ENCODE results near the gene PRKN. TPM values are rescaled to one million over a fixed set of nuclear protein-coding genes. Genes with fewer than 3 reads are reported as not detected.

Gene PRKN
- total RNA-seq, 1 experiment from 2014 or later: not detected

DNA sequence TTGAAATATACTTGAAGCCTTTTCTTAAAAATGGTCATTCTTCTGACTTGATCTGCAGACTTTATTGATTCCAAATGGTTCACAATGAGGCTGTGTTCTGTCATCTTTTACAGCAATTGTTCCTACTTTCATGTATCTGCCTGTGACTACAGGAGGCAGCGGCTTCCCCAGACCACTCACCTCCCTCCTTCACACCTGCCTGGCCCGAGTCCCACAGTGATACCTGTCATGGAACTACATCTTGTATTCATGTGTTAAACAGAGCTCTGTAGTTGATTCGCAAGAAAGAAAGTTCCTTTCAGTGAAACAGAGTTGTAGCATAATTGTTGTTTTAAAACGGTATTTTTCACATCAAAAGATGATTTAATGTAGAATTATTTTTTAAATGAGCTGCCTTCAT lies 780.2 kb downstream of the PRKN start:
- intact Hi-C loops (cut with micrococcal nuclease; ENCODE audit: unreplicated experiment): no loop called here
- H3K27ac ChIP-seq: no peak overlapping the region
- H3K4me2 ChIP-seq: no peak overlapping the region
- H3K4me3 ChIP-seq: no peak overlapping the region
- DNase-seq: no peak
- H3K36me3 ChIP-seq (ENCODE audit: low read depth): no peaks in the 10 kb centered on the region
- peaks cover 11% of the 10 kb centered on the region; the same call in 1 of the 2 replicates for H3K27me3 ChIP-seq (ENCODE audit: insufficient read depth, low read depth)
- no peaks in the 10 kb centered on the region for H3K9me3 ChIP-seq (ENCODE audit: insufficient read depth, low read depth)
- no peak overlapping the region for H2AFZ ChIP-seq
- H3K79me2 ChIP-seq (ENCODE audit: low read depth): no peaks in the 10 kb centered on the region
- H3K9me2 ChIP-seq (ENCODE audit: insufficient read depth): no peaks in the 10 kb centered on the region
- POLR2A ChIA-PET (ENCODE audit: unreplicated experiment): no interaction called here
- no TSS peak for BruUV-seq (replicated peaks)
- TF ChIP-seq EZH2 (IDR thresholded peaks at IDR 0.05; ENCODE audit: low read depth): no peak
- TF ChIP-seq, protein P1, sequence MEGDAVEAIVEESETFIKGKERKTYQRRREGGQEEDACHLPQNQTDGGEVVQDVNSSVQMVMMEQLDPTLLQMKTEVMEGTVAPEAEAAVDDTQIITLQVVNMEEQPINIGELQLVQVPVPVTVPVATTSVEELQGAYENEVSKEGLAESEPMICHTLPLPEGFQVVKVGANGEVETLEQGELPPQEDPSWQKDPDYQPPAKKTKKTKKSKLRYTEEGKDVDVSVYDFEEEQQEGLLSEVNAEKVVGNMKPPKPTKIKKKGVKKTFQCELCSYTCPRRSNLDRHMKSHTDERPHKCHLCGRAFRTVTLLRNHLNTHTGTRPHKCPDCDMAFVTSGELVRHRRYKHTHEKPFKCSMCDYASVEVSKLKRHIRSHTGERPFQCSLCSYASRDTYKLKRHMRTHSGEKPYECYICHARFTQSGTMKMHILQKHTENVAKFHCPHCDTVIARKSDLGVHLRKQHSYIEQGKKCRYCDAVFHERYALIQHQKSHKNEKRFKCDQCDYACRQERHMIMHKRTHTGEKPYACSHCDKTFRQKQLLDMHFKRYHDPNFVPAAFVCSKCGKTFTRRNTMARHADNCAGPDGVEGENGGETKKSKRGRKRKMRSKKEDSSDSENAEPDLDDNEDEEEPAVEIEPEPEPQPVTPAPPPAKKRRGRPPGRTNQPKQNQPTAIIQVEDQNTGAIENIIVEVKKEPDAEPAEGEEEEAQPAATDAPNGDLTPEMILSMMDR (conservative IDR thresholded peaks at IDR 0.05): no peak
- no peaks in the 10 kb centered on the region for H3K4me1 ChIP-seq (replicated peaks; ENCODE audit: insufficient read depth)
- no peaks in the 10 kb centered on the region for H3F3A ChIP-seq (ENCODE audit: insufficient read depth, low read depth)
- H4K20me1 ChIP-seq (ENCODE audit: insufficient read depth): no peaks in the 10 kb centered on the region
- CTCF ChIA-PET: no interaction called here

DNA sequence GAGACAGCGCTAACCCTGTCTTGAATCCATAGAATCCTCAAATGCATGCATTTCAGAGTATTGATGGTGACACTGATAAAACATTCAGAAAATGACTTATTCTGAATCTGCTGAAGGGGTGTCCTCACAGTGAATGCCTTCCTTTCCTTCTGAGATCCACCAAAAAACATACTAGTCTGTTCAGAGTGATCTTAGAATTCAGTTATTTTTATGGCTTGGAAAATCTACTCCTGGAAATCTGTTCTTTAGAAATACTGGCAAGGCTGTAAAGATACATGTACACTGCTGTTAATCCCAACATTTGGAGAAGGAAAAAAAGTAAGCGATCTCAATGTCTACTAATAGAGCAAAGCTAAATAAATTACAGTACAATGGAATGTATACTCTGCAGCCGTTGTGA lies 781.1 kb downstream of the PRKN start:
- H3K9me3 ChIP-seq (ENCODE audit: insufficient read depth, low read depth): no peaks in the 10 kb centered on the region
- H3K4me1 ChIP-seq (replicated peaks; ENCODE audit: insufficient read depth): no peaks in the 10 kb centered on the region
- H3F3A ChIP-seq (ENCODE audit: insufficient read depth, low read depth): no peaks in the 10 kb centered on the region
- H3K9me2 ChIP-seq (ENCODE audit: insufficient read depth): no peaks in the 10 kb centered on the region
- H3K27ac ChIP-seq: no peak overlapping the region
- H3K79me2 ChIP-seq (ENCODE audit: low read depth): no peaks in the 10 kb centered on the region
- no peak overlapping the region for H3K4me3 ChIP-seq
- POLR2A ChIA-PET (ENCODE audit: unreplicated experiment): no interaction called here
- H2AFZ ChIP-seq: no peak overlapping the region
- H3K4me2 ChIP-seq: no peak overlapping the region
- CTCF ChIA-PET: no interaction called here
- no TSS peak for BruUV-seq (replicated peaks)
- no peak for DNase-seq
- H3K36me3 ChIP-seq (ENCODE audit: low read depth): no peaks in the 10 kb centered on the region
- no peaks in the 10 kb centered on the region for H4K20me1 ChIP-seq (ENCODE audit: insufficient read depth)
- intact Hi-C loops (cut with micrococcal nuclease; ENCODE audit: unreplicated experiment): no loop called here
- peaks cover 5% of the 10 kb centered on the region; the same call in 1 of the 2 replicates for H3K27me3 ChIP-seq (ENCODE audit: insufficient read depth, low read depth)
- TF ChIP-seq EZH2 (IDR thresholded peaks at IDR 0.05; ENCODE audit: low read depth): no peak
- TF ChIP-seq, protein P1 (conservative IDR thresholded peaks at IDR 0.05): no peak

DNA sequence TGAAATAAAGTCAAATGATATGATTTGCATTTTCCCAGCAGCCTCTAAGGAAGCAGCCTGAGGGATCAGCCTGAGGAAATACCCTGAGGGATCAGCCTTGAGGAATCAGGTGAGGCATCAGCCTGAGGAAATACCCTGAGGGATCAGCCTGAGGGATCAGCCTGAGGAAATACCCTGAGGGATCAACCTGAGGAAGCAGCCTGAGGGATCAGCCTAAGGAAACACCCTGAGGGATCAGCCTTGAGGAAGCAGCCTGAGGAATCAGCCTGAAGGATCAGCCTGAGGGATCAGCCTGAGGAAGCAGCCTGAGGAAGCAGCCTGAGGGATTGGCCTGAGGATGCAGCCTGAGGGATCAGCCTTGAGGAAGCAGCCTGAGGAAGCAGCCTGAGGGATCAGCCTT lies 784.0 kb downstream of the PRKN start:
- Histone ChIP-seq H3K9me3 (ENCODE audit: insufficient read depth, low read depth) (no peaks in the 10 kb centered on the region), H2AFZ (no peak overlapping the region), H3F3A (ENCODE audit: insufficient read depth, low read depth) (no peaks in the 10 kb centered on the region), H3K4me3 (no peak overlapping the region), H4K20me1 (ENCODE audit: insufficient read depth) (no peaks in the 10 kb centered on the region), H3K4me2 (no peak overlapping the region), H3K36me3 (ENCODE audit: low read depth) (no peaks in the 10 kb centered on the region), H3K4me1 (replicated peaks; ENCODE audit: insufficient read depth) (no peaks in the 10 kb centered on the region), H3K9me2 (ENCODE audit: insufficient read depth) (no peaks in the 10 kb centered on the region), H3K27ac (no peak overlapping the region), H3K27me3 (ENCODE audit: insufficient read depth, low read depth) (peaks cover 4% of the 10 kb centered on the region; the same call in 1 of the 2 replicates), H3K79me2 (ENCODE audit: low read depth) (no peaks in the 10 kb centered on the region)
- ChIA-PET CTCF (no interaction called here), POLR2A (ENCODE audit: unreplicated experiment) (no interaction called here)
- BruUV-seq (replicated peaks): no TSS peak
- TF ChIP-seq EZH2 (IDR thresholded peaks at IDR 0.05; ENCODE audit: low read depth): no peak
- TF ChIP-seq, protein P1 (conservative IDR thresholded peaks at IDR 0.05): no peak
- intact Hi-C loops (cut with micrococcal nuclease; ENCODE audit: unreplicated experiment): no loop called here
- DNase-seq: no peak
